ENCODE data around the gene CCDC91. TPM values are rescaled to one million over a fixed set of nuclear protein-coding genes. Genes with fewer than 3 reads are reported as not detected.

Gene CCDC91
- total and polyA plus RNA-seq, 3 donors from 2014 or later = 60.6 to 226 (median 92.1) TPM

GRCh38 chr12:28569698-28570411 lies 379.6 kb downstream of the CCDC91 start:
- no peak overlapping the region for H3K27ac ChIP-seq
- WGBS, 2 donors = 72 to 87% methylated on average over 3 of the region's 3 CpGs
- H3K9me3 ChIP-seq = no peaks in the 10 kb centered on the region
- no peak for TF ChIP-seq POLR2A (IDR thresholded peaks at IDR 0.05)
- TF ChIP-seq CTCF (IDR thresholded peaks at IDR 0.05) = no peak
- no peaks in the 10 kb centered on the region for H3K27me3 ChIP-seq
- no peak for DNase-seq
- intact Hi-C loops (cut with DNase I; ENCODE audit: low total_unique reads) = no loop called here
- no peaks in the 10 kb centered on the region for H3K4me1 ChIP-seq
- no peak overlapping the region for H3K4me3 ChIP-seq
- no peaks in the 10 kb centered on the region for H3K36me3 ChIP-seq (ENCODE audit: low read depth, missing control alignments)

- no peaks in the 10 kb centered on the region for H3K9me3 ChIP-seq
- H3K27ac ChIP-seq = no peak overlapping the region
- intact Hi-C loops (cut with DNase I; ENCODE audit: low total_unique reads) = no loop called here
- TF ChIP-seq CTCF (IDR thresholded peaks at IDR 0.05) (no peak), POLR2A (IDR thresholded peaks at IDR 0.05) (no peak)
- no peak for DNase-seq
- H3K36me3 ChIP-seq (ENCODE audit: low read depth, missing control alignments) = no peaks in the 10 kb centered on the region
- H3K4me1 ChIP-seq = no peaks in the 10 kb centered on the region
- no peaks in the 10 kb centered on the region for H3K27me3 ChIP-seq
- no peak overlapping the region for H3K4me3 ChIP-seq
- WGBS, 2 donors = 90 to 91% methylated on average over 3 of the region's 3 CpGs
Observed at GRCh38 chr12:28570811-28571210, 380.6 kb downstream of the CCDC91 start.

GRCh38 chr12:28574746-28575592 lies 384.7 kb downstream of the CCDC91 start:
- Histone ChIP-seq H3K36me3 (ENCODE audit: low read depth, missing control alignments) (no peaks in the 10 kb centered on the region), H3K4me3 (no peak overlapping the region), H3K27ac (no peak overlapping the region), H3K9me3 (no peaks in the 10 kb centered on the region), H3K27me3 (no peaks in the 10 kb centered on the region), H3K4me1 (no peaks in the 10 kb centered on the region)
- WGBS, 2 donors = 92 to 93% methylated on average over 5 of the region's 5 CpGs
- no peak for DNase-seq
- intact Hi-C loops (cut with DNase I; ENCODE audit: low total_unique reads) = no loop called here
- no peak for TF ChIP-seq POLR2A (IDR thresholded peaks at IDR 0.05)
- no peak for TF ChIP-seq CTCF (IDR thresholded peaks at IDR 0.05)

- H3K36me3 ChIP-seq (ENCODE audit: low read depth, missing control alignments) = no peaks in the 10 kb centered on the region
- intact Hi-C loops (cut with DNase I; ENCODE audit: low total_unique reads) = no loop called here
- WGBS, 2 donors = 78% methylated on average over 3 of the region's 3 CpGs
- no peaks in the 10 kb centered on the region for H3K9me3 ChIP-seq
- no peaks in the 10 kb centered on the region for H3K27me3 ChIP-seq
- no peak overlapping the region for H3K27ac ChIP-seq
- no peak overlapping the region for H3K4me3 ChIP-seq
- no peaks in the 10 kb centered on the region for H3K4me1 ChIP-seq
- TF ChIP-seq CTCF (IDR thresholded peaks at IDR 0.05) (no peak), POLR2A (IDR thresholded peaks at IDR 0.05) (no peak)
- DNase-seq = no peak
Observed at GRCh38 chr12:28575593-28576205, 385.4 kb downstream of the CCDC91 start.
